Stimulated activated CD4-positive, alpha-beta T cell treated with anti-CD3 and anti-CD28 coated beads, Interleukin-1b, Interleukin-23, amount 100 ng/mL, for 48 hours (primary cell): ENCODE measurements around the gene RPH3AL.
"Not testable (repeated sequence)": the region's sequence is repeated elsewhere in the genome, so short reads cannot be mapped to it uniquely, and the experiment has no call there.

Source experiments
- DNase-seq: peaks from one replicate; pipeline ENCODE4 v3.0.0-alpha.2; 2020

The RPH3AL gene

GRCh38 chr17:215563-216478 lies 136.8 kb downstream of the RPH3AL start:
- not testable (repeated sequence) for DNase-seq

DNA sequence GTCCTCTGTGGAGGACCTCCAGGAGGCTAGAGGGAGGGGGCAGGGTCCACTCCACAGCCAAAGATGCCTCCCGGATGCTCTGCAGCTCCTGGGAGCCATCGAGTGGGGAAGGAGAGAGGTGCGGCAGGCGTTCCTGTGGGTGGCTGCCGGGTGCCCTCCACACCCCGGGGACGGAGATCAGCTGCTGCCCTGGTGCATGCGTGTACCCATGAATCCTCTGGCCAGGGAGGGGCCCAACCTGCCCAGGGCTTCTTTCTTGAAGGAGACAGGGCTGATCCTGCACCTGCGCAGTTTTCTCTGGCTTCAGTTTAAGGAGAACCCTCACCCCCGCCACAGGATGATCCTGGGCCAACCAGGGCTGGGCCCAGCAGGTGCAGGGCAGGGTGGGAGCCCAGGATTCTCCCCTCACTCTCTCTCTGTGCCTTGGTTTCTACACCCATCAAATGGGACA lies 137.7 kb downstream of the RPH3AL start:
- no peak for DNase-seq

GRCh38 chr17:213286-214105 lies 139.1 kb downstream of the RPH3AL start:
- DNase-seq: no peak

GRCh38 chr17:210402-210801 lies 142.2 kb downstream of the RPH3AL start:
- DNase-seq: no peak

DNA sequence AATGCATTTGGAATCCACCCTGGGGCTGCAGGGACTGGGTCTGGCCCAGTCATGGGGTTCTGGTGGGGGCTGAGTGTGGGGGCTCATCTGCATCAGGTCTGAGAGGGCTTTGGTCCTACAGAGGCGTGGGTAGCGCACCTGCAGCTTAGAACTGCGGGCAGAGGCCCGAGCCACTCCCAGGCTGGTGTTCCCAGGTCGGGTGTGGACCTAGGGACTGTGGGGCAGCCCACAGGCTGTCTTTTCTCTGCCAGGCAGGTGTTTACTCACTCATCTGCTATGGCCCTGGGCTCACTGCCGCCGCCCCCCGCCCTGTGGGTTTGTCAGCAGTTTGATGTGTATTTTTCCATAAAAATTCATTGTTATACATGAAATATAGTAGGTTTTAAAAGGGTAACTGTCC lies 144.2 kb downstream of the RPH3AL start:
- no peak for DNase-seq

DNA sequence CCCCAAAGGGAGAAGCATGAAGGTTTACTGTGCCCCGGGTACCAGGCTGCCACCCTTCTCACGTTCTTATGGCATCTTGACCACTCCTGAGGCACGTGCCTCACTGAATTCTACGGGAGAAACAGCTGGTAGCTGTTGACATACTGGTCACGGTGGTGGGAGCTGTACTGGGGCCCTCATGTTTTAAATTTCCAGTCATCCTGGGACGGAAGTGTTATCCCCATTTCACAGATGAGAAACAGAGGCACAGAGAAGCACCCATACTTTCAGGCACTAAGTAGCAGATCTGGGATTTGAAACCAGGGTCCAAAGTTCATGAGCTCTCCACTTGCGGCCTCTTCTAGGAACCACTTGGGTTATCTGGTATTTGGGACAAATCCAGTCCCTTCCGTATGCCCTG lies 144.8 kb downstream of the RPH3AL start:
- no peak for DNase-seq

DNA sequence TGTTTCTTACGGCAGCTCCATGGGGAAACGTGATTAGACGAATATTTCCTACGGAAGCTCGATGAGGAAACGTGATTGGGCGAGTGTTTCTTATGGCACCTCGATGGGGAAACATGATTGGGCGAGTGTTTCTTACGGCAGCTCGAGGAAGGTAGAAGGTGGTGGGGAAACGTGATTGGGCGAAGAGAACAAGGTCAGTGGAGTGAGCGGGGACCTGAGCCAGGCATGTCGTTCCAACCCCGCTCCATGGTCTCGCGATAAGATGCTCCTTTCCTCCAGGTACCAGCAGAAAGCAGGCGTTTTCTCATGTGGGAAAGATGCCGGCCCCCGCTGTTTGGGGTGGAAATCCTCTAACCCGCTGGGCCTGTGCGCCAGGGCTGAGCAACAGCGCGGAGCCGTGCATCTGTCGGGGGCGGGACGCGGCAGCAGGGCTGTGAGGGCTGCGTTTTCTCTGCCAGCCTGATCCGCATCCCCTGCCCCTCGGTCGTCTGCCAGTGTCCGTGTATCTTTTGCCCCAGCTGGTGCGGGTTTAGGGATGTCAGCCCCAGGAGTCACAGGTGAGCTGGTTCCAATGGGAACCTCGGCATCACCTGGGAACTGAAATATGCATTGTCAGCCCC lies 145.6 kb downstream of the RPH3AL start:
- DNase-seq: no peak

DNA sequence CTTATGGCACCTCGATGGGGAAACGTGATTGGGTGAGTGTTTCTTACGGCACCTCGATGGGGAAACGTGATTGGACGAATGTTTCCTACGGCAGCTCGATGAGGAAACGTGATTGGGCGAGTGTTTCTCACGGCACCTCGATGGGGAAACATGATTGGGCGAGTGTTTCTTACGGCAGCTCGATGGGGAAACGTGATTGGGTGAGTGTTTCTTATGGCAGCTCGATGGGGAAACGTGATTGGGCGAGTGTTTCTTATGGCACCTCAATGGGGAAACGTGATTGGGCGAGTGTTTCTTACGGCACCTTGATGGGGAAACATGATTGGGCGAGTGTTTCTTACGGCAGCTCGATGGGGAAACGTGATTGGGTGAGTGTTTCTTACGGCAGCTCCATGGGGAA lies 146.1 kb downstream of the RPH3AL start:
- DNase-seq: not testable (repeated sequence)

DNA sequence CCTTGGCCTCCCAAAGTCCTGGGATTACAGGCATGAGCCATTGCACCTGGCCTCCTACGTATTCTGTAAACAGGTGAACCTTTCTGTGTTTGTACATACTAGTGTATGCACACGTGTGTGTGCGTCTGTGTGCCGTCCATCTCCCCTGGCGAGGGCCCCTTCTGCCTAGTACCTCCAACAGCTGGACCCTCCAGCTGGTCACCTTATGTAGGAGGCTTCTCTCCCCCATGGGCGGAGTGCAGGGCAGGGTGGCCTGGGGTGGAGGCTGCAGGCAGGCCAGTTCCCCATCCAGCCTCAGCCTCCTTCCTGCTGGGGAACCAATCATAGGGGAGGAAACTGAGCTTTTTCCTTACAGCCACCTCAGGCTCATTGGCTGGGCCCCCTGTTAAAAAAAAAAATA lies 146.8 kb downstream of the RPH3AL start:
- no peak for DNase-seq

DNA sequence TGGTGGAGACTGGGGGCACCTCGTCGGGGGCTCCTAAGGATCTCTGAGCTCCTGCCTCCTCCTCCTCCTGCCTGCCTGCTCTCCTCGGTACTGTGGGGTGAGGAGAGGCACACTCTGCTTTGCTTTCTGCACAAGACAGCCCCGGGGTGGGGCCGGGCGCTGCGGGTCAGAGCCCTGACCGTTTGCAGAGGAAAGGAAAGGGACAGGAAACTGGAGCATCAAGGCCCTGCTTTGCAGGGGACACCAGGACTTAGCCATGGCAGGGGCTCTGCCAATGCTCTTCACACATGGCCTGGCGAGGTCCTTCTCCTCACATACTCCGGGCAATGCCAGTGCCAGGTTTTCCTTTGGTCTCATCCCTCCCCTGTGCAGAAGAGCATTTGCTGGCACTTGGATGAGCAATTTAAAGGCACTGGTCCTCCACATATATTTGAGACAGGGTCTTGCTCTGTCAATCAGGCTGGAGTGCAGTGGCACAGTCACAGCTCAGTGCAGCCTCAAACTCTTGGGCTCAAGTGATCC lies 147.4 kb downstream of the RPH3AL start:
- DNase-seq: no peak

DNA sequence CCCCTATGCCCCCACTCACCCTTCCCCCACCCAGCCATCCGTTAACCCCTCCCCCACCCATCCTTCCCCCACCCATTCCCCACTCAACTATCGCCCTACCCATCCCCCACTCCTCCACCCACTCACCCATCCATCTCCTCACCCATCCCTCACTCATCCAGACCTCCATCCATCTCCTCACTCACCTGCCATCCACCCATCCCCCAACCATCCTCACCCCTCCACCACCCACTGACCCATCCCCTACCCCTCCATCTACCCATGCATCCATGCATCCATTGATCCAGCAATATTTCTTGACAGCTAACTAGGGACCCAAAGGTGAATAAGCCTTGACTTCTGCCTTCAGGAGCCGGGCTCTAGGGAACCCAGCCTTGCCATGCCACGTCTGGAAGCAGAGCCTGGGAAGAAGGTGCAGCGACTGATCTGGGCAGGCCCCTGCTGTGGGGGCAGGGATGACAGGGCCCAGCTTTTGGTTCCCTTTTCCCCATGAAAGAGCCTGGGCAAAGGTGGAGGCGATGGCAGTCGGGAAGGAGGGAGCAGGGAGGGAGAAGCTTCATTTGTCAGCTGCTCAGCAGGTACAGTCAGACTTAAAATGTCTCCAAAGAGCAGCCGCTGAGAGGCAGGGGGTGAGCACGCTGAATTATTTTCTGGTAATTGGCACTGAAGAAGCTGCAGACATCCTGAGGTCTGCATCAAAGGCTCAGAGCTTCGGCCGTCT lies 148.0 kb downstream of the RPH3AL start:
- no peak for DNase-seq

DNA sequence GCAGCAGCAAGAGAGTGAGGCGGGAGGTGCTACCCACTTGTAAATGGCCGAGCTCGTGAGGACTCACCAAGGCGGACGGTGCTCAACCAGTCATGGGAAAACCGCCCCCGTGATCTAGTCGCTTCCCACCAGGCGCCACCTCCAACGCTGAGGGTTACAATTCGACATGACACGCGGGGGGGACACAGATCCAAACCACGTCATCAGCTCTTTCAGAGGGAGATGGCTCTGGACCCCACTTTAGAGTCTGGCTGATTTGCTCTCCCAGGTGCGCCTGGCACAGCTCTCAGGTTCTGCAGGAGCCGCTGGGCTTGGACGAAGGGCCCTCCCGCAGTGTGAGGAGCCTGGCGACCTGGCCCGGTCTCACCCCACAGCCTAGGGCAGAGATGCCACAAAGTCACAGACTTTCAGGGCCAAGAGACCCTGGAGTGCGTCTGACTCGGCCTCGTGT lies 150.1 kb downstream of the RPH3AL start:
- DNase-seq: no peak

DNA sequence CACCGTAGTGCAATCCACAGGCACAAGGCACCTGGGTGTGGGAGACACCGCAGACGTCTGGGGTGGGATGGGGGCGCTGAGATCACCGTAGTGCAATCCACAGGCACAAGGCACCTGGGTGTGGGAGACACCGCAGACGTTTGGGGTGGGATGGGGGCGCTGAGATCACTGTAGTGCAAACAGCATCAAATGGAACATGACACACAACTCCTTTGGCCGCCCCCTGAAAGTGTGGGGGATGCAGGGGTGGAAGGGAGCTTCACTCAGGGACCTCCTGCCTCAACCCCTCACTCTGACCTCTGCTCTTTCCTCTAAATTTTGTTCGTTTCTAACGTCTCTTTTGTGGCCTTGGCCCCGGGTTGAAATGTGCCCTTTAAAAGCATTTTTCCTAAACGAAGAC lies 150.9 kb downstream of the RPH3AL start:
- not testable (repeated sequence) for DNase-seq

DNA sequence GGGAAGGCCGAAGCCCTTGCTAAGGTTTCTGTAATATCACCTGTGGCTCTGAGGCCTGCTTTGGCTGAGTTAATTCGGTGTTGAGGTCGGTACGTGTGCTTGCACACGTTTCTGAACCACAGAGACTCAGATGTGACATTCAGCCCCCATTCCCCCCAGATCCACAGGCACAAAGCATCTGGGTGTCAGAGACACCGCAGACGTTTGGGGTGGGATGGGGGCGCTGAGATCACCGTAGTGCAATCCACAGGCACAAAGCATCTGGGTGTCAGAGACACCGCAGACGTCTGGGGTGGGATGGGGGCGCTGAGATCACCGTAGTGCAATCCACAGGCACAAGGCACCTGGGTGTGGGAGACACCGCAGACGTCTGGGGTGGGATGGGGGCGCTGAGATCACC lies 151.3 kb downstream of the RPH3AL start:
- DNase-seq: not testable (repeated sequence)

DNA sequence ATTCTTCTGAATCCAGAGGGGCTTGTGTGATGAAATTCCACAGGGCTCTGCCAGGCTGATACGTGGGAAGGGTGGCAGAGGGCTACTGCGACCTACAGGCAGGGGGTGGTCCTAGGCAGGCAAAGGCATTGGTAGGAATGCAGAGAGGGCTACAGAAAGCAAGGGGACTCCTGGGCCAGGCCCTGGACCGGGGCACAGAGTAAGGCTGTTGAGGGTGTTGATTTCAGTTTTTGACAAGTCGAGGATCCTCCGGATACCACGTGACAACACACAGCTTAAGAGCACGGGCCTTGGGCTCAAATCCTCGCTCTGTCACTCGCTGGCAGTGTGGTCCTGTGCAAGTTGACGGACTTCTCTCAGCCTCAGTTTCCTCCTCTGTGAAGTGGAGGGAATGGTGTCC lies 152.0 kb downstream of the RPH3AL start:
- DNase-seq: no peak

DNA sequence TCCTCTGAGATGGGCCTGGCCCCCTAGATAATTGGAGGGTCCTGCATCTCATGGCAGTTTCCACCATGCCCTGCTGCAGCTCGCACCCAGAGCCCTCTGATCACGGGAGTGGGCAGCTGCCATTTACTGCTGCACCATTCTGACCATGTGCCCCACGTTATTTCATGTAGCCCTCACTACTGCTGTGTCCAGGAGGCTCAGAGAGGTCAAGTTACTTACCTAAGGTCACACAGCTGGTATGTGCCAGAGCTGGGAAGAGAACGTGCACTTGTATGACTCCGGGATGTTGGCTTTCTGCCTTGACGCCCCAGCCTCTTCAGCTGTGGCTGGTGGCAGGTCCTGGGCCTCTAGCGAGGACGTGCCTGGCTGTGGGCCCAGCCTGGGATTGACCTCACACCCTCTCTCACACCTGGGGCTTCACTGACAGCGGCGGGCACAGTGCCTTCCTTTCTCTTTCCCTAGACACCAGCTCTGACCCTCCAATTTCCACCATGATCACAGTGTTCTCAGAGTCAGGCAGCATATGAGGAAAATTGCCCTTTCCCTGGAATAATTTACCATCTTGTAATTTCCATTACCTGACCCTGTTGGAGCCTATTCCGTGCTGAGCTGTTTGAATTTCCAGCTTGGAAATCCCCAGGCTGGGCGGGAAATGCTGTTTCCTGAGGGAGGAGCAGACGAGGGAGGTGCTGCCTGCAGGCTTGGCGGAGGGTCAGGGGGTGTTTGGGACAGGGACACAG lies 152.6 kb downstream of the RPH3AL start:
- no peak for DNase-seq

DNA sequence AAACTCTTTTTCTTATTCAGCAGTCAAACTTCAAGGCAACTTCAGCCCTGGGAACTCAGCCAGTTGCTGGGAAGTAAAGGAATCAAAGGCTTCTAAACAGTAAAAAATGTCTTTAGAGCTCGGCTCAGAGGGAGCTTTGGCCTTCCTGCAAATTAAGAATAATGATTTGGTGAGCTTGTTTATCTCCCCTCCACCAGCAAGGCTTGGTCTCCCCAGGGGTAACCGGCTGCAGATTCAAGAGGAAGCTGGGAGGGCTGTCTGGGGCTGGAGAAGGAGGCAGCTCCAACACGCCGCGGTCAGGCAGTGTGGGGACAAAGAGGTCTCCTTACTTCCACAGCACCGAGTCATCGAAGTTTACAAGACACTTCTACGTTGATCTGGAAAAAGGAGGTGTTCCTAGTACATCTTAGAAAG lies 153.4 kb downstream of the RPH3AL start:
- DNase-seq: no peak

DNA sequence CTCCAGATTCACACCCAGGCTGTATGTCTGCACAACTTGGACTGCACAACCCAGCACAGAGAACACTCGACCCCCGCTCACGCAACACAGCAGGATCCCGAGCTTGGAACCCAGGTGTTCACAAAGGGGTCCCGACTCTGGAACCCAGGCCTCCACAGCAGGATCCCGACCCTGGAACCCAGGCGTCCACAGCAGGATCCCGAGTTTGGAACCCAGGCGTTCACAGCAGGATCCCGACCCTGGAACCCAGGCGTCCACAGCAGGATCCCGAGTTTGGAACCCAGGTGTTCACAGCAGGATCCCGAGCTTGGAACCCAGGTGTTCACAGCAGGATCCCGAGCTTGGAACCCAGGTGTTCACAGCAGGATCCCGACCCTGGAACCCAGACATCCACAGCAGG lies 154.4 kb downstream of the RPH3AL start:
- DNase-seq: not testable (repeated sequence)

- no peak for DNase-seq
Measured at GRCh38 chr17:197352-197751, 155.3 kb downstream of the RPH3AL start.

DNA sequence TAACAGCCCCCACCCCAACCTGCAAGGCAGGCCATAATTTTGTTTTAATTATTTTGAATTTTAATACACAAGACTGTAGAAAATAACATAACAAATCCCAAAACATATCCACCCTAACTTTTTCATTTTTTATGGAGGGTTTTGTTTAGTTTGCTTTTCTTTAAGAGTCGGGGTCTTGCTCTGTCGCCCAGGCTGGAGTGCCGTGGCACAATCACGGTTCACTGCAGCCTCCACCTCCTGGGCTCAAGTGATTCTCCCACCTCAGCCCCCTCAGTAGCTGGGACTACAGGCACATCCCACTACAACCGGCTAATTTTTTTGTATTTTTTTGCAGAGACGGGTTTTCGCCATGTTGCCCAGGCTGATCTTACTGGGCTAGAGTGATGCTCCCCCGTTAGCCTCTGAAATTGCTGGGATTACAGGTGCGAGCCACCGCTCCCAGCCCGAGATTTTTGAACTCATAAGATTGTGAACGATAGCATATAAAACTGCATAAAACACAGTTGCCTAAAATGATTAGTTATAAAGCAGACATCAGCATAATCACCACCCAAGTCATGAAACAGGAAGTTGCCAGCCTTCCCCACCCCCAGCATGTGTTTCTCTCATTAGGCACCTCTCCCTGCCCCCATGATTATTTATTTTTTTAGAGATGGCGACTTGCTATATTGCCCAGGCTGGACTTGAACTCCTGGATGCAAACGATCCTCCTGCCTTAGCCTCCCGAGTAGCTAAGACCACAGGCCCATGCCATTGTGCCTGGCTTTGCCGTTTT lies 157.6 kb downstream of the RPH3AL start:
- no peak for DNase-seq
